Activated naive CD4-positive, alpha-beta T cell treated with anti-CD3 and anti-CD28 coated beads, Interleukin-2, amount 50 U/mL, for 16 hours (primary cell): ENCODE results near the gene HMCN2.

Experiments used
- DNase-seq: peaks from one replicate; pipeline ENCODE4 v3.0.0-alpha.2; 2020

The HMCN2 gene

GRCh38 chr9:130347931-130348330 lies 82.4 kb downstream of the HMCN2 start:
- DNase-seq, result no peak

GRCh38 chr9:130348341-130348740 lies 82.8 kb downstream of the HMCN2 start:
- no peak for DNase-seq

- no peak for DNase-seq
These were observed 83.3 kb downstream of the HMCN2 start for GRCh38 chr9:130348881-130349280.

- DNase-seq, result no peak
These were observed 83.8 kb downstream of the HMCN2 start for GRCh38 chr9:130349398-130349797.

GRCh38 chr9:130351343-130351742 lies 85.8 kb downstream of the HMCN2 start:
- no peak for DNase-seq

GRCh38 chr9:130352081-130352480 lies 86.5 kb downstream of the HMCN2 start:
- DNase-seq, result no peak

- DNase-seq, result no peak
These were observed 87.2 kb downstream of the HMCN2 start for GRCh38 chr9:130352586-130353285.

GRCh38 chr9:130354378-130354777 lies 88.8 kb downstream of the HMCN2 start:
- DNase-seq, result no peak

- DNase-seq, result no peak
These were observed 89.2 kb downstream of the HMCN2 start for GRCh38 chr9:130354806-130355205.

GRCh38 chr9:130356033-130356432 lies 90.5 kb downstream of the HMCN2 start:
- no peak for DNase-seq

- DNase-seq, result no peak
These were observed 91.5 kb downstream of the HMCN2 start for GRCh38 chr9:130356877-130357584.

GRCh38 chr9:130358928-130359327 lies 93.4 kb downstream of the HMCN2 start:
- no peak for DNase-seq

- DNase-seq, result no peak
These were observed 94.3 kb downstream of the HMCN2 start for GRCh38 chr9:130359819-130360218.

GRCh38 chr9:130360672-130361071 lies 95.1 kb downstream of the HMCN2 start:
- no peak for DNase-seq

GRCh38 chr9:130361873-130362362 lies 96.4 kb downstream of the HMCN2 start:
- no peak for DNase-seq

- no peak for DNase-seq
These were observed 97.1 kb downstream of the HMCN2 start for GRCh38 chr9:130362691-130363090.

GRCh38 chr9:130363755-130364404 lies 98.3 kb downstream of the HMCN2 start:
- DNase-seq, result no peak

- no peak for DNase-seq
These were observed 99.2 kb downstream of the HMCN2 start for GRCh38 chr9:130364619-130365322.

GRCh38 chr9:130365323-130365721 lies 99.8 kb downstream of the HMCN2 start:
- no peak for DNase-seq

GRCh38 chr9:130366072-130366471 lies 100.5 kb downstream of the HMCN2 start:
- DNase-seq, result no peak

GRCh38 chr9:130366888-130367550 lies 101.5 kb downstream of the HMCN2 start:
- no peak for DNase-seq

- DNase-seq, result peak; percentile 43
These were observed 103.1 kb downstream of the HMCN2 start for GRCh38 chr9:130368631-130369103.

- DNase-seq, result no peak
These were observed 104.7 kb downstream of the HMCN2 start for GRCh38 chr9:130370226-130370625.
